ENCODE data around the gene ULK4.

Gene ULK4

GRCh38 chr3:41808152-41808551 is 153.8 kb downstream of the ULK4 start:
- Histone ChIP-seq H3K27me3 (ENCODE audit: low read depth, low read length) (no peaks in the 10 kb centered on the region), H2AFZ (ENCODE audit: low read depth, low read length) (no peak overlapping the region), H3K4me1 (ENCODE audit: low read length) (no peaks in the 10 kb centered on the region), H3K36me3 (replicated peaks; ENCODE audit: low read depth, low read length) (no peaks in the 10 kb centered on the region), H3K9ac (ENCODE audit: low read length) (no peak overlapping the region), H4K20me1 (ENCODE audit: insufficient read depth, low read length) (no peaks in the 10 kb centered on the region), H3K27ac (ENCODE audit: low read length) (no peak overlapping the region), H3K79me2 (ENCODE audit: low read length) (no peaks in the 10 kb centered on the region), H3K4me3 (ENCODE audit: low read length) (no peak overlapping the region), H3K9me3 (ENCODE audit: insufficient read depth, low read length) (no peaks in the 10 kb centered on the region), H3K4me2 (ENCODE audit: low read length) (no peak overlapping the region)
- TF ChIP-seq EZH2phosphoT487 (IDR thresholded peaks at IDR 0.05; ENCODE audit: low read depth), result no peak
- TF ChIP-seq, protein P1, sequence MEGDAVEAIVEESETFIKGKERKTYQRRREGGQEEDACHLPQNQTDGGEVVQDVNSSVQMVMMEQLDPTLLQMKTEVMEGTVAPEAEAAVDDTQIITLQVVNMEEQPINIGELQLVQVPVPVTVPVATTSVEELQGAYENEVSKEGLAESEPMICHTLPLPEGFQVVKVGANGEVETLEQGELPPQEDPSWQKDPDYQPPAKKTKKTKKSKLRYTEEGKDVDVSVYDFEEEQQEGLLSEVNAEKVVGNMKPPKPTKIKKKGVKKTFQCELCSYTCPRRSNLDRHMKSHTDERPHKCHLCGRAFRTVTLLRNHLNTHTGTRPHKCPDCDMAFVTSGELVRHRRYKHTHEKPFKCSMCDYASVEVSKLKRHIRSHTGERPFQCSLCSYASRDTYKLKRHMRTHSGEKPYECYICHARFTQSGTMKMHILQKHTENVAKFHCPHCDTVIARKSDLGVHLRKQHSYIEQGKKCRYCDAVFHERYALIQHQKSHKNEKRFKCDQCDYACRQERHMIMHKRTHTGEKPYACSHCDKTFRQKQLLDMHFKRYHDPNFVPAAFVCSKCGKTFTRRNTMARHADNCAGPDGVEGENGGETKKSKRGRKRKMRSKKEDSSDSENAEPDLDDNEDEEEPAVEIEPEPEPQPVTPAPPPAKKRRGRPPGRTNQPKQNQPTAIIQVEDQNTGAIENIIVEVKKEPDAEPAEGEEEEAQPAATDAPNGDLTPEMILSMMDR (IDR thresholded peaks at IDR 0.05; ENCODE audit: low read depth, low read length), result no peak

DNA sequence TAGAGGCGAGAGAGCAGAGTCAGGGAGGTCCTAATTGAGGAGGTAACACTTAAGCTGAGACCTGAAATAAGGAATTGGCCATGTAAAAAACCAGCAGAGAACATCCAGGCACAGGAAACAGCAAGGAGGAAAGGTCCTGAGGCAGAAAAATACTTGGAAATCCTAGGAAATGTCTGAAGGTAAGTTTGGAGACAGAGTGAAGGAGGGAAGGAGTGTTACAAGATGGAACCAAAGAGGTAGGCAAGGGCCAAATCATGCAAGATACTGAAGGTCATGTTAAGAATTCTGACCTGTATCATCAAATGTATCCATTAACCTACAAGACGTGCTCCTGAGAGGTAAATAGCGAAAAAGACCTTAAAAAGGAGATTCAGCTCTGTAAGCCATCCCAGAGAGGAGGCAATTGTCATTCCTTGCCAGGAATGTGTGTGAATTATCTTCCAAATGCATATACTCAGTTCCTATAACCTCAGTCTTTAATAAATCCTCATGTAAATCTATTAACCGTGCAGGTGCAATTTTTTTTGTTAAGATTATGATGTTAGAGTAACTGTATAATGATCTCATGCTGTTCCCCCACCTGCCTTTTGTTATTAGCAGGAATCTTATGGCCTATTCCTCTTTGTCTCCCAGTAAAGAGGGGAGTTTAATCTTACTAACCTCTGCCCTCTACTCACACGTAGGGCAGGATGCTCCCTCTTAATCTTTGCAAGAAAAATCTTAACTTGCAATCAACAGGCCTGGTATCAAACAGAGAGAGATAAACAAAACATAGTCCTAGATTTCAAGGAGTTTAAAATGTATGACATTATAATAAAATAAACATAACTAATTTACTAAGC is 166.9 kb downstream of the ULK4 start:
- H3K4me2 ChIP-seq (ENCODE audit: low read length), result no peak overlapping the region
- H3K9me3 ChIP-seq (ENCODE audit: insufficient read depth, low read length), result no peaks in the 10 kb centered on the region
- H3K4me1 ChIP-seq (ENCODE audit: low read length), result no peaks in the 10 kb centered on the region
- H3K27ac ChIP-seq (ENCODE audit: low read length), result no peak overlapping the region
- no peak overlapping the region for H3K4me3 ChIP-seq (ENCODE audit: low read length)
- no peak overlapping the region for H3K9ac ChIP-seq (ENCODE audit: low read length)
- H3K27me3 ChIP-seq (ENCODE audit: low read depth, low read length), result no peaks in the 10 kb centered on the region
- TF ChIP-seq, protein P1 (IDR thresholded peaks at IDR 0.05; ENCODE audit: low read depth, low read length), result no peak
- TF ChIP-seq EZH2phosphoT487 (IDR thresholded peaks at IDR 0.05; ENCODE audit: low read depth), result no peak
- H3K36me3 ChIP-seq (replicated peaks; ENCODE audit: low read depth, low read length), result no peaks in the 10 kb centered on the region
- H3K79me2 ChIP-seq (ENCODE audit: low read length), result no peaks in the 10 kb centered on the region
- H2AFZ ChIP-seq (ENCODE audit: low read depth, low read length), result no peak overlapping the region
- H4K20me1 ChIP-seq (ENCODE audit: insufficient read depth, low read length), result no peaks in the 10 kb centered on the region

GRCh38 chr3:41792806-41793205 is 169.1 kb downstream of the ULK4 start:
- Histone ChIP-seq H3K4me2 (ENCODE audit: low read length) (no peak overlapping the region), H3K36me3 (replicated peaks; ENCODE audit: low read depth, low read length) (no peaks in the 10 kb centered on the region), H3K4me1 (ENCODE audit: low read length) (no peaks in the 10 kb centered on the region), H2AFZ (ENCODE audit: low read depth, low read length) (no peak overlapping the region), H3K27ac (ENCODE audit: low read length) (no peak overlapping the region), H3K27me3 (ENCODE audit: low read depth, low read length) (no peaks in the 10 kb centered on the region), H3K9ac (ENCODE audit: low read length) (no peak overlapping the region), H3K79me2 (ENCODE audit: low read length) (no peaks in the 10 kb centered on the region), H3K9me3 (ENCODE audit: insufficient read depth, low read length) (no peaks in the 10 kb centered on the region), H4K20me1 (ENCODE audit: insufficient read depth, low read length) (no peaks in the 10 kb centered on the region), H3K4me3 (ENCODE audit: low read length) (no peak overlapping the region)
- TF ChIP-seq EZH2phosphoT487 (IDR thresholded peaks at IDR 0.05; ENCODE audit: low read depth), result no peak
- TF ChIP-seq, protein P1 (IDR thresholded peaks at IDR 0.05; ENCODE audit: low read depth, low read length), result no peak

DNA sequence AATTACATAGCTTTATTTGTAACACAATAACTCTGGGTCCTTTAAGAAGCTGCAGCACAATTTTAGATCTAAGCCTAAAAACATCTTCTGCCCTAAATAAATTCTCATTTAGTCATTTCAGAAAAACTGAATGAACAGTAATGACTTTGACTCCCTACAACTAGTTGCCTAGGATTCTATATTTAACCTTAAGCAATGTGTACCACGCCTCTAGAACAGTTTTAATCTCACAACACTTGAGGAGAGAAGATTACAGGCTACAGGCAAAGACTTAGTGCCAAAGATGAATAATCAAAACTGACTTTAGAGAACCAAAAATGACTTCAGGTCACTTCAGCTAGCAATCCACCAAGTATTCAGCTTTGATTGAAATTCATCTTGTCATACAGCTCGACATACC is 192.8 kb downstream of the ULK4 start:
- Histone ChIP-seq H3K4me2 (ENCODE audit: low read length) (no peak overlapping the region), H2AFZ (ENCODE audit: low read depth, low read length) (no peak overlapping the region), H3K9ac (ENCODE audit: low read length) (no peak overlapping the region), H3K9me3 (ENCODE audit: insufficient read depth, low read length) (no peaks in the 10 kb centered on the region), H4K20me1 (ENCODE audit: insufficient read depth, low read length) (no peaks in the 10 kb centered on the region), H3K79me2 (ENCODE audit: low read length) (no peaks in the 10 kb centered on the region), H3K4me1 (ENCODE audit: low read length) (no peaks in the 10 kb centered on the region), H3K36me3 (replicated peaks; ENCODE audit: low read depth, low read length) (no peaks in the 10 kb centered on the region), H3K27ac (ENCODE audit: low read length) (no peak overlapping the region), H3K27me3 (ENCODE audit: low read depth, low read length) (no peaks in the 10 kb centered on the region), H3K4me3 (ENCODE audit: low read length) (no peak overlapping the region)
- TF ChIP-seq, protein P1 (IDR thresholded peaks at IDR 0.05; ENCODE audit: low read depth, low read length), result no peak
- no peak for TF ChIP-seq EZH2phosphoT487 (IDR thresholded peaks at IDR 0.05; ENCODE audit: low read depth)

Measured in OCI-LY3 (cell line).